WTC11 (cell line): ENCODE results near the gene SLC6A16. TPM values are rescaled to one million over a fixed set of nuclear protein-coding genes. Genes with fewer than 3 reads are reported as not detected.

Source experiments
- ATAC-seq: fragments of 200-7000 bp; cut with Tn5 transposase; 2 replicates; pipeline ENCODE4 v1.10.0; 2021; ENCODE audit warnings: mild to moderate bottlenecking, moderate library complexity
- CTCF ChIA-PET: fragments of 300-600 bp; sonication (Branson Sonifier 250); formaldehyde crosslinking; loops from one replicate; lab custom pipeline; 2021; ENCODE audit warnings: antibody characterized with exemption; lab: Charles Lee
- POLR2A ChIA-PET: fragments of 350-600 bp; sonication (Branson Sonifier 250); formaldehyde crosslinking; loops from one replicate; lab custom pipeline; 2021; ENCODE audit warnings: antibody characterized with exemption; lab: Charles Lee
- DNase-seq: peaks from one replicate; pipeline ENCODE4 v3.0.0; 2021; ENCODE audit warnings: low spot score
- H3K27ac Mint-ChIP-seq: 2 replicates; pipeline ENCODE4 v1.8.0; 2021; ENCODE audit warnings: mixed read lengths
- H3K27me3 Mint-ChIP-seq: 2 replicates; pipeline ENCODE4 v1.8.0; 2021; ENCODE audit warnings: low read depth, mild to moderate bottlenecking, moderate library complexity, mixed read lengths
- H3K36me3 Mint-ChIP-seq: 2 replicates; pipeline ENCODE4 v1.8.0; 2021; ENCODE audit warnings: mixed read lengths
- H3K4me1 Mint-ChIP-seq: 2 replicates; pipeline ENCODE4 v1.8.0; 2022; ENCODE audit warnings: mixed read lengths
- H3K4me3 Mint-ChIP-seq: 2 replicates; pipeline ENCODE4 v1.8.0; 2021; ENCODE audit warnings: mild to moderate bottlenecking, moderate library complexity, mixed read lengths
- H3K9me3 Mint-ChIP-seq: 2 replicates; pipeline ENCODE4 v1.8.0; 2021; ENCODE audit warnings: mixed read lengths
- ELF4 ChIP-seq: sonication (generic); formaldehyde crosslinking; IDR thresholded peaks from 2 replicates; pipeline ENCODE4 v1.8.1; 2022; ENCODE audit warnings: low read depth, mild to moderate bottlenecking, moderate library complexity, missing genetic modification reagents
- EMX1 ChIP-seq: fragments of 250-450 bp; sonication (Bioruptor Pico); IDR thresholded peaks from 2 replicates; pipeline ENCODE4 v1.8.0; 2021; ENCODE audit warnings: mild to moderate bottlenecking
- FOXP1 ChIP-seq: sonication (generic); formaldehyde crosslinking; IDR thresholded peaks from 2 replicates; pipeline ENCODE4 v1.8.0; 2022; ENCODE audit warnings: missing genetic modification reagents, mild to moderate bottlenecking, moderate library complexity, borderline replicate concordance
- GTF2I ChIP-seq: fragments of 250-450 bp; sonication (Bioruptor Pico); conservative IDR thresholded peaks from 2 replicates; pipeline ENCODE4 v1.4.0; 2021; ENCODE audit warnings: mild to moderate bottlenecking
- HMGA2 ChIP-seq: fragments of 250-450 bp; sonication (Bioruptor Pico); IDR thresholded peaks from 2 replicates; pipeline ENCODE4 v1.4.0; 2021; ENCODE audit warnings: mild to moderate bottlenecking, moderate library complexity
- PRRX2 ChIP-seq: fragments of 250-450 bp; sonication (Bioruptor Pico); IDR thresholded peaks from 2 replicates; pipeline ENCODE4 v1.8.0; 2021; ENCODE audit warnings: mild to moderate bottlenecking
- SMAD4 ChIP-seq: sonication (generic); formaldehyde crosslinking; IDR thresholded peaks from 2 replicates; pipeline ENCODE4 v1.8.0; 2022; ENCODE audit warnings: mild to moderate bottlenecking, missing genetic modification reagents
- ZNF396 ChIP-seq: fragments of 250-450 bp; sonication (Bioruptor Pico); IDR thresholded peaks from 2 replicates; pipeline ENCODE4 v1.8.0; 2021; ENCODE audit warnings: mild to moderate bottlenecking, moderate library complexity, borderline replicate concordance
- microRNA-seq: library from miRNA; unstranded; fragments of <30 nt; microRNA quantifications from one replicate; pipeline ENCODE4 v1.2.0, GENCODE V29; 2022; ENCODE audit warnings: borderline number of aligned reads
- total RNA-seq: library from RNA; stranded (reverse); gene quantifications from 3 replicates; pipeline ENCODE4 v1.2.3, GENCODE V29; 2021
- TF ChIP-seq, protein P1 (sequence below): sonication (generic); formaldehyde crosslinking; IDR thresholded peaks from 2 replicates; pipeline ENCODE4 v1.8.1; 2023; ENCODE audit warnings: mild to moderate bottlenecking, missing genetic modification reagents, moderate library complexity
- TF ChIP-seq, protein P2 (sequence below): sonication (generic); formaldehyde crosslinking; IDR thresholded peaks from 2 replicates; pipeline ENCODE4 v1.8.1; 2023; ENCODE audit warnings: mild to moderate bottlenecking, missing genetic modification reagents, borderline replicate concordance

Gene SLC6A16
- total RNA-seq, 1 experiment from 2014 or later = 1.5 TPM

DNA sequence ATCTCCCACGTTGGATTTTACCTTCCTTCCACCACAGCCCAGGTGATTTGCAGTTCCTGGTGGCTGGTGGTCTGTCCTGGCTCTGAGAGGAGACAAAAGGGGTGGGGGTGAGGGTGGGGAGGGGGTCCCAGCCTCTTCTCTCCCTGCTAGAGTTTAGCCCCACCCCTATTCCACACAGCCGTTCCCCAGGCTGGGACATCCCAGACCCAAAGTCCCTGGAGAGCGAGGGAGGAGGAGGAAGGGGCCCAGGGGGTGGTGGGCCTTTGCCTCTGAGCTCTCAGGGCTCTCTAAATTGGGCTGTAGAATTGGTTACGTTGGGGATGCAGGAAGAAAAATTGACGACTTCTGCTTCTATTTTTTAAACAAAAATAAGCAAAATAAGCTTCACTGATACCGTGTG lies 81.9 kb downstream of the SLC6A16 start:
- Mint-ChIP-seq H3K36me3 (no peaks in the 10 kb centered on the region), H3K4me1 (peaks cover 4% of the 10 kb centered on the region; the same call in 1 of the 2 replicates), H3K27ac (no peak overlapping the region)
- POLR2A ChIA-PET = no interaction called here
- ATAC-seq = peak; percentile 68
- TF ChIP-seq ELF4 (CRISPR knock-in tag) (no peak), SMAD4 (CRISPR knock-in tag) (no peak), GTF2I (CRISPR knock-in tag) (no peak)
- TF ChIP-seq, protein P1, sequence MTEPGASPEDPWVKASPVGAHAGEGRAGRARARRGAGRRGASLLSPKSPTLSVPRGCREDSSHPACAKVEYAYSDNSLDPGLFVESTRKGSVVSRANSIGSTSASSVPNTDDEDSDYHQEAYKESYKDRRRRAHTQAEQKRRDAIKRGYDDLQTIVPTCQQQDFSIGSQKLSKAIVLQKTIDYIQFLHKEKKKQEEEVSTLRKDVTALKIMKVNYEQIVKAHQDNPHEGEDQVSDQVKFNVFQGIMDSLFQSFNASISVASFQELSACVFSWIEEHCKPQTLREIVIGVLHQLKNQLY = no peak
- TF ChIP-seq, all 79 proteins: peak for 0
- no peak overlapping the region for H3K4me3 Mint-ChIP-seq
- peaks cover 5% of the 10 kb centered on the region for H3K27me3 Mint-ChIP-seq
- H3K9me3 Mint-ChIP-seq = no peaks in the 10 kb centered on the region
- CTCF ChIA-PET = interaction anchor here (1.0 to 1.9 kb wide), 2 partner anchors 84 to 85 kb away, joined by 3 to 4 read pairs; no protein-coding TSS in a partner anchor
- DNase-seq = no peak

DNA sequence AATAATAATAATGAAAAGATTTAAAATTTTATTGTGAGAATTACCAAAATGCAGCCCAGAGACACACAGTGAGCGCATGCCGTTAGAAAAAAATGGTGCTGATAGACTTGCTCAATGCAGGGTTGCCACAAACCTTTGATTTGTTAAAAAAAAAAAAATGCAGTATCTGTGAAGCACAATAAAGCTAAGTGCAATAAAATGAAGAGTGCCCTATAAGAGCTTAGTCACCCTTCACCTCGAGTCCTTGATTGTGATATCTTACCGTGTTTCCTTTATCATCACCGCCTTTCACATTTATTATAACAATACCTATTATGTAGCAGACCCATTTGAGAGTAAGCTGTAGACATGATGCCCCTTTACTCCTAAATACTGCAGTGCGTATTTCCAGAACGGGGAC lies 83.2 kb downstream of the SLC6A16 start:
- POLR2A ChIA-PET = no interaction called here
- ATAC-seq = no peak
- no peaks in the 10 kb centered on the region for H3K9me3 Mint-ChIP-seq
- no peaks in the 10 kb centered on the region for H3K36me3 Mint-ChIP-seq
- H3K27ac Mint-ChIP-seq = no peak overlapping the region
- H3K4me3 Mint-ChIP-seq = no peak overlapping the region
- CTCF ChIA-PET = interaction anchor here (1.0 kb wide), 1 partner anchor 86 kb away, joined by 3 read pairs; no protein-coding TSS in a partner anchor
- TF ChIP-seq ZNF396 (CRISPR knock-in tag) (no peak), EMX1 (CRISPR knock-in tag) (no peak), FOXP1 (CRISPR knock-in tag) (no peak), HMGA2 (CRISPR knock-in tag) (no peak), PRRX2 (no peak)
- TF ChIP-seq, protein P2, sequence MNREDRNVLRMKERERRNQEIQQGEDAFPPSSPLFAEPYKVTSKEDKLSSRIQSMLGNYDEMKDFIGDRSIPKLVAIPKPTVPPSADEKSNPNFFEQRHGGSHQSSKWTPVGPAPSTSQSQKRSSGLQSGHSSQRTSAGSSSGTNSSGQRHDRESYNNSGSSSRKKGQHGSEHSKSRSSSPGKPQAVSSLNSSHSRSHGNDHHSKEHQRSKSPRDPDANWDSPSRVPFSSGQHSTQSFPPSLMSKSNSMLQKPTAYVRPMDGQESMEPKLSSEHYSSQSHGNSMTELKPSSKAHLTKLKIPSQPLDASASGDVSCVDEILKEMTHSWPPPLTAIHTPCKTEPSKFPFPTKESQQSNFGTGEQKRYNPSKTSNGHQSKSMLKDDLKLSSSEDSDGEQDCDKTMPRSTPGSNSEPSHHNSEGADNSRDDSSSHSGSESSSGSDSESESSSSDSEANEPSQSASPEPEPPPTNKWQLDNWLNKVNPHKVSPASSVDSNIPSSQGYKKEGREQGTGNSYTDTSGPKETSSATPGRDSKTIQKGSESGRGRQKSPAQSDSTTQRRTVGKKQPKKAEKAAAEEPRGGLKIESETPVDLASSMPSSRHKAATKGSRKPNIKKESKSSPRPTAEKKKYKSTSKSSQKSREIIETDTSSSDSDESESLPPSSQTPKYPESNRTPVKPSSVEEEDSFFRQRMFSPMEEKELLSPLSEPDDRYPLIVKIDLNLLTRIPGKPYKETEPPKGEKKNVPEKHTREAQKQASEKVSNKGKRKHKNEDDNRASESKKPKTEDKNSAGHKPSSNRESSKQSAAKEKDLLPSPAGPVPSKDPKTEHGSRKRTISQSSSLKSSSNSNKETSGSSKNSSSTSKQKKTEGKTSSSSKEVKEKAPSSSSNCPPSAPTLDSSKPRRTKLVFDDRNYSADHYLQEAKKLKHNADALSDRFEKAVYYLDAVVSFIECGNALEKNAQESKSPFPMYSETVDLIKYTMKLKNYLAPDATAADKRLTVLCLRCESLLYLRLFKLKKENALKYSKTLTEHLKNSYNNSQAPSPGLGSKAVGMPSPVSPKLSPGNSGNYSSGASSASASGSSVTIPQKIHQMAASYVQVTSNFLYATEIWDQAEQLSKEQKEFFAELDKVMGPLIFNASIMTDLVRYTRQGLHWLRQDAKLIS (CRISPR knock-in tag) = no peak
- peaks cover 5% of the 10 kb centered on the region for H3K27me3 Mint-ChIP-seq
- DNase-seq = no peak
- peaks cover 4% of the 10 kb centered on the region; the same call in 1 of the 2 replicates for H3K4me1 Mint-ChIP-seq

Small RNA genes lying within 50 kb of the gene (microRNA-seq; reads per million reads assigned to microRNA genes)
- not detected for gene MIR4324

Other genes starting within 250 kb of the SLC6A16 start
- 253 to 267 TPM (median 266 TPM) in 3 replicates for gene SNRNP70, start 239.7 kb downstream of the SLC6A16 start, total RNA-seq
- gene LIN7B, start 210.8 kb downstream of the SLC6A16 start, total RNA-seq = 5.1 to 5.7 TPM (median 5.1 TPM) in 3 replicates
- gene C19orf73, start 206.0 kb downstream of the SLC6A16 start, total RNA-seq = 3.1 to 3.4 TPM (median 3.2 TPM) in 3 replicates
- gene PPFIA3, start 205.6 kb downstream of the SLC6A16 start, total RNA-seq = 25.5 to 30.1 TPM (median 27.3 TPM) in 3 replicates
- gene HRC, start 169.8 kb downstream of the SLC6A16 start, total RNA-seq = 1.9 to 5.0 TPM (median 4.6 TPM) in 3 replicates
- 15.5 to 24.8 TPM (median 23.6 TPM) in 3 replicates for gene TRPM4, start 167.4 kb downstream of the SLC6A16 start, total RNA-seq
- gene CD37, start 10.2 kb upstream of the SLC6A16 start, total RNA-seq = 0.27 to 1.6 TPM (median 1.2 TPM) in 3 replicates
- gene TEAD2, start 37.2 kb upstream of the SLC6A16 start, total RNA-seq = 104 to 106 TPM (median 104 TPM) in 3 replicates
- gene DKKL1, start 38.7 kb upstream of the SLC6A16 start, total RNA-seq = 2.4 to 3.0 TPM (median 2.9 TPM) in 3 replicates
- gene KASH5, start 63.1 kb upstream of the SLC6A16 start, total RNA-seq = 0.14 to 0.42 TPM in 2 of 3 replicates, not detected in the other
- gene PTH2, start 98.2 kb upstream of the SLC6A16 start, total RNA-seq = 1.0 to 1.7 TPM (median 1.5 TPM) in 3 replicates
- 0.85 to 1.4 TPM (median 0.87 TPM) in 3 replicates for gene GFY, start 100.2 kb upstream of the SLC6A16 start, total RNA-seq
- gene SLC17A7, start 116.3 kb upstream of the SLC6A16 start, total RNA-seq = 1.6 to 2.8 TPM (median 2.1 TPM) in 3 replicates
- gene PIH1D1, start 126.6 kb upstream of the SLC6A16 start, total RNA-seq = 153 to 170 TPM (median 156 TPM) in 3 replicates
- 44.3 to 53.6 TPM (median 52.6 TPM) in 3 replicates for gene ALDH16A1, start 128.0 kb upstream of the SLC6A16 start, total RNA-seq
- 2.9 to 5.3 TPM (median 3.6 TPM) in 3 replicates for gene FLT3LG, start 149.0 kb upstream of the SLC6A16 start, total RNA-seq
- 3,861 to 4,362 TPM (median 4,362 TPM) in 3 replicates for gene RPL13A, start 162.4 kb upstream of the SLC6A16 start, total RNA-seq
- gene RPS11, start 171.2 kb upstream of the SLC6A16 start, total RNA-seq = 2,299 to 2,683 TPM (median 2,679 TPM) in 3 replicates
- 53.8 to 69.9 TPM (median 61.2 TPM) in 3 replicates for gene FCGRT, start 187.5 kb upstream of the SLC6A16 start, total RNA-seq
- 14.3 to 20.6 TPM (median 20.3 TPM) in 3 replicates for gene RCN3, start 202.8 kb upstream of the SLC6A16 start, total RNA-seq